AG04450 (cell line): ENCODE measurements around the gene AP1B1. TPM values are rescaled to one million over a fixed set of nuclear protein-coding genes. Genes with fewer than 3 reads are reported as not detected.
"Not testable (repeated sequence)": the region's sequence is repeated elsewhere in the genome, so short reads cannot be mapped to it uniquely, and the experiment has no call there.

ENCODE experiments used
- CTCF ChIA-PET: fragments of 300-600, 350-600 bp; formaldehyde crosslinking; extraction: SDS; loops from one replicate; lab custom pipeline; 2022; ENCODE audit warnings: antibody characterized with exemption, inconsistent platforms; lab: Charles Lee
- POLR2A ChIA-PET: fragments of 350-600 bp; formaldehyde crosslinking; extraction: SDS; loops from one replicate; lab custom pipeline; 2021; ENCODE audit warnings: antibody characterized with exemption, inconsistent platforms; lab: Yijun Ruan, JAX
- DNase-seq: peaks from one replicate; pipeline ENCODE4 v3.0.0-alpha.2; 2011; ENCODE audit warnings: low read depth, low spot score
- H3K27ac ChIP-seq: one replicate; pipeline ENCODE4 v1.5.1; 2012; ENCODE audit warnings: low read depth, low read length, control low read depth
- H3K27me3 ChIP-seq: one replicate; pipeline ENCODE4 v1.6.0; 2012; ENCODE audit warnings: low read length; ENCODE audit not compliant: control insufficient read depth, insufficient read depth
- H3K4me3 ChIP-seq: 2 replicates; pipeline ENCODE4 v1.5.1; 2011; ENCODE audit warnings: mild to moderate bottlenecking, low read depth, low read length, control low read depth
- H3K9me3 ChIP-seq: 2 replicates; pipeline ENCODE4 v1.5.1; 2012; ENCODE audit warnings: low read length; ENCODE audit not compliant: control insufficient read depth, insufficient read depth
- polyA plus RNA-seq: library from polyadenylated mRNA; depleted of rRNA; stranded (reverse); fragments of >200 nt; gene quantifications from 2 replicates; pipeline ENCODE4 v1.2.3, GENCODE V29; 2011
- TF ChIP-seq, protein P1 (sequence below): IDR thresholded peaks from 2 replicates; pipeline ENCODE4 v1.5.1; 2011; ENCODE audit warnings: low read depth, low read length, control low read depth, inconsistent platforms

Gene AP1B1
- polyA plus RNA-seq, 1 experiment, result 54.1 TPM

- Histone ChIP-seq H3K4me3 (no peak overlapping the region), H3K27me3 (peaks cover 41% of the 10 kb centered on the region), H3K27ac (no peak overlapping the region), H3K9me3 (no peaks in the 10 kb centered on the region)
- POLR2A ChIA-PET, result no interaction called here
- CTCF ChIA-PET, result no interaction called here
- DNase-seq, result no peak
- TF ChIP-seq, protein P1, sequence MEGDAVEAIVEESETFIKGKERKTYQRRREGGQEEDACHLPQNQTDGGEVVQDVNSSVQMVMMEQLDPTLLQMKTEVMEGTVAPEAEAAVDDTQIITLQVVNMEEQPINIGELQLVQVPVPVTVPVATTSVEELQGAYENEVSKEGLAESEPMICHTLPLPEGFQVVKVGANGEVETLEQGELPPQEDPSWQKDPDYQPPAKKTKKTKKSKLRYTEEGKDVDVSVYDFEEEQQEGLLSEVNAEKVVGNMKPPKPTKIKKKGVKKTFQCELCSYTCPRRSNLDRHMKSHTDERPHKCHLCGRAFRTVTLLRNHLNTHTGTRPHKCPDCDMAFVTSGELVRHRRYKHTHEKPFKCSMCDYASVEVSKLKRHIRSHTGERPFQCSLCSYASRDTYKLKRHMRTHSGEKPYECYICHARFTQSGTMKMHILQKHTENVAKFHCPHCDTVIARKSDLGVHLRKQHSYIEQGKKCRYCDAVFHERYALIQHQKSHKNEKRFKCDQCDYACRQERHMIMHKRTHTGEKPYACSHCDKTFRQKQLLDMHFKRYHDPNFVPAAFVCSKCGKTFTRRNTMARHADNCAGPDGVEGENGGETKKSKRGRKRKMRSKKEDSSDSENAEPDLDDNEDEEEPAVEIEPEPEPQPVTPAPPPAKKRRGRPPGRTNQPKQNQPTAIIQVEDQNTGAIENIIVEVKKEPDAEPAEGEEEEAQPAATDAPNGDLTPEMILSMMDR, result no peak
These were observed 43.6 kb upstream of the AP1B1 start for GRCh38 chr22:29431986-29432385.

DNA sequence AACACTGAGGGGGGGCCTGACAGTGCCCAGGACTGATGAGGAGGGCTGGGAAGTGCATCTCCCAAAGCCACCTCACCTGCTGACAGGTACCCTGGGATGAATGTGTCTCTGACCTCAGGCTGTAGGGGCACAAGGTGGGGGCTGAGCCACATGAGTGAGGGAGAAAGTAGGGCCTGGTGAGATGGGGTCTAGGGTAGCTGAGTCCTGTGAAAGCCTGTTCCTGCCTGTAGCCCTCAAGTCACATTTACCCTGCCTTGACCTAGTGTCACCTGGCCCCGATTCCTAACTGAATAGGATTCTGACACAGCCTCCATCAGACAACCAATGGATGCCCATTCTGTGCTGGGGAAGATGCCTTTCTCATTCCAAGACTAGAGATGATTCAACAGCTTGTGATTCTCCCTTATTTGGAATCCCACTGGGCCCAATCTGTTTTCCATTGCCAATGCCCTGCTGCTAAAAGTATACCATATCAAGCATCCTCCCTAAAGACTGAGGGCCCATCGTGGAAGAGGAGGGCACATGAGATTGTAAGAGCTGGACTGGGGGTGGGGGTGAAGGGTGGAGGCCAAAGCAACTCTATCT lies 38.9 kb upstream of the AP1B1 start:
- Histone ChIP-seq H3K27ac (no peak overlapping the region), H3K4me3 (no peak overlapping the region), H3K27me3 (peaks cover 32% of the 10 kb centered on the region), H3K9me3 (no peaks in the 10 kb centered on the region)
- no peak for DNase-seq
- ChIA-PET POLR2A (no interaction called here), CTCF (no interaction called here)
- TF ChIP-seq, protein P1, result no peak

- no peak for DNase-seq
- POLR2A ChIA-PET, result no interaction called here
- Histone ChIP-seq H3K27ac (no peak overlapping the region), H3K4me3 (no peak overlapping the region), H3K27me3 (peaks cover 33% of the 10 kb centered on the region), H3K9me3 (no peaks in the 10 kb centered on the region)
- TF ChIP-seq, protein P1, result no peak
- CTCF ChIA-PET, result no interaction called here
These were observed 38.1 kb upstream of the AP1B1 start for GRCh38 chr22:29426476-29426875.

- H3K27ac ChIP-seq, CTCF ChIA-PET, POLR2A ChIA-PET, H3K9me3 ChIP-seq, DNase-seq, H3K27me3 ChIP-seq, H3K4me3 ChIP-seq: not testable (repeated sequence)
These were observed 30.3 kb upstream of the AP1B1 start for GRCh38 chr22:29418704-29419103.

DNA sequence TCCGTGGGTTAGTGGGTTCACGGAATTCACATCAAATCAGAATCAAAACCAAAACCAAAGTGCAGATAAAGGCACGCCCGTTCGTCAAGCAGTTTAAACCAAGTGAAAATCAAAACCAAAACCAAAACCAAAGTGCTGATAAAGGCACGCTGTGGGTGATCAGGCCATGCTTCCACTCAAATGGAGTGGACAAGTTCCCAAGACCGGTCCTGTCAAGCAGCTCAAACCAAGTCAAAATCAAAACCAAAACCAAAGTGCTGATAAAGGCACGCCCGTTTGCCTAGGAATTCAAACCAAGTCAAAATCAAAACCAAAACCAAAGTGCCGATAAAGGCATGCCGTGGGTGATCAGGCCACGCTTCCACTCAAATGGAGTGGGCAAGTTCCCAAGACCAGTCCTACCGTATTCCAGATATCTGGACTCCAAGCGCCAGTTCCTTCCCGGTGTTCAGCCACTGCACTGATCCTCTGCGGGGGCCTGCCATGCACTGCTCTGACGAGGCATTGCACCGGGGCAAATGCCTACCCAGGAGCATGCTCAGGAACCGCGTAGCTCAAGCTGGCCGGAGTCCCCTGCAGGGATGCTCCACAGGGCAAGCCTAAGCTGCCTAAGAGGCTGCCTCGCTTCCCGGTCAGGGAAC lies 26.7 kb upstream of the AP1B1 start:
- H3K27ac ChIP-seq, H3K27me3 ChIP-seq, POLR2A ChIA-PET, H3K9me3 ChIP-seq, H3K4me3 ChIP-seq, DNase-seq: not testable (repeated sequence)
- CTCF ChIA-PET, result interaction anchor here (0.5 kb wide), 1 partner anchor 37 kb away, joined by 7 read pairs; no protein-coding TSS in a partner anchor

GRCh38 chr22:29412772-29413171 lies 24.4 kb upstream of the AP1B1 start:
- CTCF ChIA-PET, H3K27ac ChIP-seq, POLR2A ChIA-PET: not testable (repeated sequence)

GRCh38 chr22:29411569-29412211 lies 23.3 kb upstream of the AP1B1 start:
- H3K27me3 ChIP-seq, H3K27ac ChIP-seq, CTCF ChIA-PET, H3K4me3 ChIP-seq, DNase-seq, H3K9me3 ChIP-seq, POLR2A ChIA-PET: not testable (repeated sequence)

More at GRCh38 chr22:29412772-29413171, 24.4 kb upstream of the AP1B1 start:
- TF ChIP-seq, protein P1, result peak; percentile 29
- H3K4me3 ChIP-seq, H3K27me3 ChIP-seq, H3K9me3 ChIP-seq, DNase-seq: not testable (repeated sequence)
